B cell (primary cell): ENCODE measurements around the gene APLN. TPM values are rescaled to one million over a fixed set of nuclear protein-coding genes. Genes with fewer than 3 reads are reported as not detected.

Experiments used
- ATAC-seq: fragments of 200-7000 bp; cut with Tn5 transposase; one replicate; pipeline ENCODE4 v1.10.0; 2021; ENCODE audit warnings: low read depth, mild to moderate bottlenecking, moderate number of reproducible peaks, moderate library complexity
- CTCF ChIA-PET: fragments of 350-600 bp; sonication (Branson Sonifier 250); formaldehyde crosslinking; loops from one replicate; lab custom pipeline; 2021; ENCODE audit warnings: antibody characterized with exemption, inconsistent platforms; lab: Charles Lee
- POLR2A ChIA-PET: fragments of 350-600 bp; sonication (Branson Sonifier 250); formaldehyde crosslinking; loops from one replicate; lab custom pipeline; 2021; ENCODE audit warnings: antibody characterized with exemption; lab: Charles Lee
- DNase-seq: peaks from one replicate; pipeline ENCODE4 v3.0.0; 2013
- H2AFZ ChIP-seq: 2 replicates; pipeline ENCODE4 v1.6.1; 2012; ENCODE audit warnings: mild to moderate bottlenecking, low read depth, low read length; ENCODE audit not compliant: insufficient read depth, poor library complexity, severe bottlenecking
- H3K27ac ChIP-seq, 2 donors: 1 replicate in 1 of 2; 2 replicates in 1 of 2; pipeline ENCODE4 v1.5.1; 2012 to 2013; ENCODE audit warnings: low read length in 2 of 2, mild to moderate bottlenecking in 2 of 2, moderate library complexity in 1 of 2
- H3K27me3 ChIP-seq, 4 experiments: fragments of 200-600 bp in 1 of 4; sonication (generic) in 1 of 4; replicated peaks in 1 of 4; 1 replicate in 2 of 4; 2 replicates in 2 of 4; pipeline versions ENCODE4 v1.6.1 to v1.7.0; 2013 to 2016; ENCODE audit warnings: low read length in 3 of 4, mild to moderate bottlenecking in 2 of 4, mixed read lengths in 1 of 4, moderate library complexity in 1 of 4; ENCODE audit not compliant: insufficient read depth in 4 of 4, control insufficient read depth in 3 of 4; ENCODE audit errors: control extremely low read depth in 1 of 4
- H3K36me3 ChIP-seq, 2 experiments: replicated peaks in 1 of 2; 1 replicate in 1 of 2; 2 replicates in 1 of 2; pipeline versions ENCODE4 v1.6.1 to v1.7.1; 2013; ENCODE audit warnings: low read length in 1 of 2; ENCODE audit not compliant: insufficient read depth in 2 of 2, control insufficient read depth in 1 of 2; ENCODE audit errors: control extremely low read depth in 1 of 2, extremely low read depth in 1 of 2
- H3K4me1 ChIP-seq, 2 donors: fragments of 200-600 bp in 1 of 2; sonication (generic) in 1 of 2; 1 replicate in 1 of 2; 2 replicates in 1 of 2; pipeline versions ENCODE4 v1.5.1 to v1.6.1; 2013 to 2017; ENCODE audit warnings: low read length in 2 of 2; ENCODE audit not compliant: control insufficient read depth in 2 of 2, insufficient read depth in 2 of 2
- H3K4me2 ChIP-seq: replicated peaks from 2 replicates; pipeline ENCODE3; 2012; ENCODE audit warnings: mild to moderate bottlenecking, low read depth, low read length; ENCODE audit not compliant: poor library complexity, severe bottlenecking
- H3K4me3 ChIP-seq, 5 experiments: fragments of 200-600 bp in 1 of 5; sonication (generic) in 1 of 5; 1 replicate in 3 of 5; 2 replicates in 2 of 5; pipeline versions ENCODE4 v1.5.1 to v1.7.0; 2011 to 2016; ENCODE audit warnings: low read length in 4 of 5, mild to moderate bottlenecking in 4 of 5, low read depth in 2 of 5, control low read depth in 1 of 5, moderate library complexity in 1 of 5; ENCODE audit not compliant: insufficient read depth in 1 of 5; ENCODE audit errors: control extremely low read depth in 1 of 5, extremely low read depth in 1 of 5
- H3K79me2 ChIP-seq: fragments of 200-600 bp; sonication (generic); one replicate; pipeline ENCODE4 v1.6.0; 2016; ENCODE audit warnings: low read length; ENCODE audit not compliant: control insufficient read depth, insufficient read depth
- H3K9ac ChIP-seq: fragments of 200-600 bp; sonication (generic); 2 replicates; pipeline ENCODE4 v1.6.1; 2017; ENCODE audit warnings: mild to moderate bottlenecking, low read length, moderate library complexity
- H3K9me3 ChIP-seq, 3 donors: one replicate each; pipeline versions ENCODE4 v1.6.1 to v1.7.1; 2013; ENCODE audit warnings: low read length in 2 of 3; ENCODE audit not compliant: control insufficient read depth in 2 of 3, insufficient read depth in 1 of 3; ENCODE audit errors: control extremely low read depth in 1 of 3
- H4K20me1 ChIP-seq: 2 replicates; pipeline ENCODE4 v1.6.0; 2012; ENCODE audit warnings: mild to moderate bottlenecking, low read length; ENCODE audit not compliant: insufficient read depth, control insufficient read depth, poor library complexity, severe bottlenecking
- H3K27ac Mint-ChIP-seq: one replicate; pipeline ENCODE4 v1.8.0; 2021; ENCODE audit warnings: mixed read lengths
- H3K27me3 Mint-ChIP-seq: one replicate; pipeline ENCODE4 v1.8.0; 2021; ENCODE audit warnings: mixed read lengths
- H3K4me1 Mint-ChIP-seq: one replicate; pipeline ENCODE4 v1.8.0; 2021; ENCODE audit warnings: mixed read lengths
- H3K4me3 Mint-ChIP-seq: one replicate; pipeline ENCODE4 v1.8.0; 2021; ENCODE audit warnings: mixed read lengths
- H3K9me3 Mint-ChIP-seq: one replicate; pipeline ENCODE4 v1.8.0; 2022; ENCODE audit warnings: mixed read lengths; ENCODE audit not compliant: insufficient read depth
- EZH2 ChIP-seq: IDR thresholded peaks from 2 replicates; pipeline ENCODE4 v1.6.1; 2012; ENCODE audit warnings: borderline replicate concordance, low read depth, mild to moderate bottlenecking, moderate library complexity, low read length; ENCODE audit not compliant: insufficient read depth, poor library complexity, severe bottlenecking
- WGBS: methylation state at CpG from one replicate; pipeline ENCODE4 v1.1.5; 2013; ENCODE audit warnings: missing lambda C conversion rate; ENCODE audit not compliant: insufficient coverage; 5-methylcytosine and 5-hydroxymethylcytosine counted together
- intact Hi-C: fragments of 100-400 bp; cut with micrococcal nuclease; formaldehyde crosslinking; loops from one replicate; pipeline ENCODE4 v1.10.0; 2022
- polyA plus RNA-seq: library from polyadenylated mRNA; depleted of rRNA; stranded (reverse); fragments of >200 nt; gene quantifications from 2 replicates; pipeline ENCODE4 v1.2.3, GENCODE V29; 2012
- total RNA-seq, 2 donors: library from RNA; stranded (reverse); fragments of 120-200 nt in 1 of 2; gene quantifications; 1 replicate in 1 of 2; 2 replicates in 1 of 2; pipeline versions ENCODE4 v1.2.3 to v1.2.4, GENCODE V29; 2013 to 2022
- TF ChIP-seq, protein P1 (sequence below): fragments of 200-600 bp; IDR thresholded peaks from one replicate; pipeline ENCODE4 v1.8.0; 2022; ENCODE audit warnings: antibody characterized with exemption, mild to moderate bottlenecking

APLN gene
- total and polyA plus RNA-seq, 2 donors (not counting 1 experiment from before 2014, with no cell fraction given): not detected

DNA sequence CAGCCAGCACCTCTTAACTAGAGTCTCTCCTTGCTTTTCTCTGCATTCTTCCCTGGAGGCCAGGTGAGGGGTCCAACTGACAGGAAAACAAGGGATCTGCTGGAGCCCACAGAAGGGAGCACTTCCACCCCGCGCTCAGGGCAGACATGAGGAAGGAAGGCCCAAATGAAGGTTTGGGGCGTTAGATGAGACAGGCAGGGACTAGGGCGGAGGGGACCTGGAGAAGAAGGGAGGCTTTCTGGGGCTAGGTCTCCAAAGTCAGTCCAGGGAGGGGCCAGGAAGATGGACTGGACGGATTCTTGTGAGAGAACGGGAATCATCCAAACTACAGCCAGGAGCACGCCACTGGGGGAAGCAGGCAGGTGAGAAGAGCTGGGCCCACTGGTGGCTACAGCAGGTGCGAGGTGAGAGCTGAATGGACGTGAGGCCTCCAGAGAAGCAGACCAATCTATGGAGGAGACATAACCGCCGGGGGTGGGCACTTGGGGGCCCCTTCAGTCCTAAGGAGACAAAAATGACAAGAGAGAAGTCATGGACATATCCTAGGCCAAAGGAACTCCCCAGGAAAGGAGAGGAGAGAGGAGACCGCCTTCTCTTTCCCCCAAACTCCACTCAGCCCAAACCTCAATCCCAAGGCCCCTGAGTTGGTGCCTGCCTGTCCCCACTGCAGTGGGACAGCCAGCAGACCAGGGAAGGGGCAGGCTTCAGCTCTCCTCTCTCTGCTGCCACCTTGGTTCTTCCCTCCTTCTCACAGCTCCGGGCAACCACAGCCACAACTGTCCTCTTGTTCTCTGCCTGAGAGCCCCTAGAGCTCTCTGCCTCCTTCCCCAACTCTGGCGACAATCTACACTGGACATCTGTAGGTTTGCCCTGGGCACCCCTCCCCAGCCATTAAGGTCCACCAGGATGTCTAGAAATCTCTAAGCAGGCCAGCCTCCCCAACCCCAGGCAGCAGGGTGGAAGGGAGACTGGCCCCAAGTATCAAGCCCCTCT is 7.0 kb downstream of the APLN start:
- ChIA-PET POLR2A (no interaction called here), CTCF (no interaction called here)
- intact Hi-C loops: no loop called here
- H3K27me3 Mint-ChIP-seq: no peaks in the 10 kb centered on the region
- no peaks in the 10 kb centered on the region for H3K9me3 Mint-ChIP-seq
- no peaks in the 10 kb centered on the region for H3K36me3 ChIP-seq
- no peak overlapping the region for H3K4me3 Mint-ChIP-seq
- no peak overlapping the region for H3K27ac Mint-ChIP-seq
- no peak overlapping the region for H3K9ac ChIP-seq
- H3K4me1 Mint-ChIP-seq: no peaks in the 10 kb centered on the region
- no peak overlapping the region for H3K4me2 ChIP-seq
- DNase-seq: no peak
- H3K79me2 ChIP-seq: no peaks in the 10 kb centered on the region
- H3K27me3 ChIP-seq: peaks cover 0 to under 1% (median 0%) of the 10 kb centered on the region in 4 experiments
- ATAC-seq: no peak
- H2AFZ ChIP-seq: no peak overlapping the region
- no peaks in the 10 kb centered on the region for H4K20me1 ChIP-seq
- WGBS: 97% methylated on average over 5 of the region's 14 CpGs
- no peak overlapping the region for H3K27ac ChIP-seq
- no peak overlapping the region for H3K4me3 ChIP-seq
- no peaks in the 10 kb centered on the region for H3K4me1 ChIP-seq
- TF ChIP-seq EZH2: no peak
- TF ChIP-seq, protein P1, sequence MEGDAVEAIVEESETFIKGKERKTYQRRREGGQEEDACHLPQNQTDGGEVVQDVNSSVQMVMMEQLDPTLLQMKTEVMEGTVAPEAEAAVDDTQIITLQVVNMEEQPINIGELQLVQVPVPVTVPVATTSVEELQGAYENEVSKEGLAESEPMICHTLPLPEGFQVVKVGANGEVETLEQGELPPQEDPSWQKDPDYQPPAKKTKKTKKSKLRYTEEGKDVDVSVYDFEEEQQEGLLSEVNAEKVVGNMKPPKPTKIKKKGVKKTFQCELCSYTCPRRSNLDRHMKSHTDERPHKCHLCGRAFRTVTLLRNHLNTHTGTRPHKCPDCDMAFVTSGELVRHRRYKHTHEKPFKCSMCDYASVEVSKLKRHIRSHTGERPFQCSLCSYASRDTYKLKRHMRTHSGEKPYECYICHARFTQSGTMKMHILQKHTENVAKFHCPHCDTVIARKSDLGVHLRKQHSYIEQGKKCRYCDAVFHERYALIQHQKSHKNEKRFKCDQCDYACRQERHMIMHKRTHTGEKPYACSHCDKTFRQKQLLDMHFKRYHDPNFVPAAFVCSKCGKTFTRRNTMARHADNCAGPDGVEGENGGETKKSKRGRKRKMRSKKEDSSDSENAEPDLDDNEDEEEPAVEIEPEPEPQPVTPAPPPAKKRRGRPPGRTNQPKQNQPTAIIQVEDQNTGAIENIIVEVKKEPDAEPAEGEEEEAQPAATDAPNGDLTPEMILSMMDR: no peak
- no peaks in the 10 kb centered on the region for H3K9me3 ChIP-seq
